LNCaP clone FGC (cell line): ENCODE data around the gene ZER1.

ENCODE experiments used
- DNase-seq: peaks from one replicate; pipeline ENCODE4 v3.0.0-alpha.2; 2011; ENCODE audit warnings: low read depth
- H3K4me3 ChIP-seq: 2 replicates; pipeline ENCODE4 v1.5.1; 2011; ENCODE audit warnings: mild to moderate bottlenecking, low read depth, low read length, control low read depth
- TF ChIP-seq, protein P1 (sequence below): IDR thresholded peaks from 2 replicates; pipeline ENCODE4 v1.5.1; 2012; ENCODE audit warnings: mild to moderate bottlenecking; ENCODE audit not compliant: control insufficient read depth, insufficient read depth; ENCODE audit errors: extremely low read depth

Gene ZER1

GRCh38 chr9:128707446-128707845 lies 64.3 kb downstream of the ZER1 start:
- DNase-seq, result no peak
- TF ChIP-seq, protein P1, sequence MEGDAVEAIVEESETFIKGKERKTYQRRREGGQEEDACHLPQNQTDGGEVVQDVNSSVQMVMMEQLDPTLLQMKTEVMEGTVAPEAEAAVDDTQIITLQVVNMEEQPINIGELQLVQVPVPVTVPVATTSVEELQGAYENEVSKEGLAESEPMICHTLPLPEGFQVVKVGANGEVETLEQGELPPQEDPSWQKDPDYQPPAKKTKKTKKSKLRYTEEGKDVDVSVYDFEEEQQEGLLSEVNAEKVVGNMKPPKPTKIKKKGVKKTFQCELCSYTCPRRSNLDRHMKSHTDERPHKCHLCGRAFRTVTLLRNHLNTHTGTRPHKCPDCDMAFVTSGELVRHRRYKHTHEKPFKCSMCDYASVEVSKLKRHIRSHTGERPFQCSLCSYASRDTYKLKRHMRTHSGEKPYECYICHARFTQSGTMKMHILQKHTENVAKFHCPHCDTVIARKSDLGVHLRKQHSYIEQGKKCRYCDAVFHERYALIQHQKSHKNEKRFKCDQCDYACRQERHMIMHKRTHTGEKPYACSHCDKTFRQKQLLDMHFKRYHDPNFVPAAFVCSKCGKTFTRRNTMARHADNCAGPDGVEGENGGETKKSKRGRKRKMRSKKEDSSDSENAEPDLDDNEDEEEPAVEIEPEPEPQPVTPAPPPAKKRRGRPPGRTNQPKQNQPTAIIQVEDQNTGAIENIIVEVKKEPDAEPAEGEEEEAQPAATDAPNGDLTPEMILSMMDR, result no peak
- no peak overlapping the region for H3K4me3 ChIP-seq

DNA sequence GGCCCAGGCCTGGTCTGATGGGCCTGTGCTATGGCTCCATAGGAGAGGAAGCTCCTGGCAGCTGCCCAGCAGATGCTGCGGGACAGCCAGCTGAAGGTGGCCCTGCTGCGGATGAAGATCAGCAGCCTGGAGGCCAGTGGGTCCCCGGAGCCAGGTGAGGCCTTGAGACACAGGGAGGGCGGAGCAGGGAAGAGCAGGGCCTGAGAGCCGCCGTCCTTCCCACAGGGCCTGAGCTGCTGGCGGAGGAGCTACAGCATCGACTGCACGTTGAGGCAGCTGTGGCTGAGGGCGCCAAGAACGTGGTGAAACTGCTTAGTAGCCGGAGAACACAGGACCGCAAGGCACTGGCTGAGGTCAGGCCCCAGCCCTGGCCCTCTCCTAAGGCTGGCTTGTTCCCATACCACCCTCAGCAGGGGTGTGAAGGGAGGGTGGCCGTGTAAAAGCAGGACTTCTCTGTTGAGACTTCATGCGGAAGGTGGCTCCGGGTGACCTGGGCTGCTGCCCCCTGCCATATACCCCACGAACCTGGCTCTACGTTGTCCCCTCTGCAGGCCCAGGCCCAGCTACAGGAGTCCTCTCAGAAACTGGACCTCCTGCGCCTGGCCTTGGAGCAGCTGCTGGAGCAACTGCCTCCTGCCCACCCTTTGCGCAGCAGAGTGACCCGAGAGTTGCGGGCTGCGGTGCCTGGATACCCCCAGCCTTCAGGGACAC lies 64.9 kb downstream of the ZER1 start:
- DNase-seq, result no peak
- H3K4me3 ChIP-seq, result no peak overlapping the region
- TF ChIP-seq, protein P1, result no peak

- H3K4me3 ChIP-seq, result no peak overlapping the region
- no peak for DNase-seq
- TF ChIP-seq, protein P1, result no peak
Measured at GRCh38 chr9:128706045-128706444, 65.7 kb downstream of the ZER1 start.

GRCh38 chr9:128705051-128705965 lies 66.4 kb downstream of the ZER1 start:
- no peak for DNase-seq
- TF ChIP-seq, protein P1, result no peak
- H3K4me3 ChIP-seq, result no peak overlapping the region

GRCh38 chr9:128704356-128704670 lies 67.4 kb downstream of the ZER1 start:
- DNase-seq, result no peak
- H3K4me3 ChIP-seq, result no peak overlapping the region
- TF ChIP-seq, protein P1, result no peak

DNA sequence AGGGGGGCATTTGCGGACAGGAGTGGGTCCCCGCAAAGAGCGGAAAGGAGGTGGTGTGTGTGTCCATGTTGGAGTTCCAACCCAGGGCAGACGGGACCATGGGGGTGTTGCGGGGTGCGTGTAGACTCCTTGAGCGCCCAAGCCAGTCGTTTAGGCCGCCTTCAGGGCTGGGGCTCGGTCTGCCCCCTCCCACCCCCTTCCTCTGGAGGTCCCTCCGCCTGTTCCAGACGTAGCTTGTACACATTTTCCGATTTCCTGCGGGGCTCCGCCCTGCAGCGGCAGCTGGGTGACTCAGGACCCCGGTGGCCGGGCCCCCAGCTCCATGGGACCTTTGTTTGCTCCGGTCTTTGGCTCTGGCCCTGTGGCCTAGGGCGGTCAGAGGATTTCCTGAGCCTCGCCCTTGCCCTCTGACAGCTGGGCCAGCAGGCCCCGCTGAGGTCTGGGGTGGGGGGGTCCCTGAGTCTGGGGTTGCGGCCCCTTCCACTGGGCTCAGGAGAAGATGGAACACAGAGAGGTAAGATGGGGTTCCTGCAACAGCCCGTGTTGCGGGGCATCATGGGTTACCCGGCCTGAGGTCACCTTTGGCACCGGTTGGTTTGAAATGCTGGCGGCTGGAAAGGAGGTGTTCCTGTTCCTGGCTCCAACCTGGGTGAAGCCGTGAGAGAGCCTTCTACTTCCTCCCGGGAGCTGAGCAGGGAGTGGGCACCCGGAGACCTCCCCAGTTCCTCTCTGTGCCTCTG lies 67.9 kb downstream of the ZER1 start:
- TF ChIP-seq, protein P1, result no peak
- DNase-seq, result no peak
- H3K4me3 ChIP-seq, result no peak overlapping the region
